Stimulated activated CD4-positive, alpha-beta T cell treated with anti-CD3 and anti-CD28 coated beads, TNF-alpha, amount 100 ng/mL, for 48 hours (primary cell): ENCODE results near the gene PDZD8.
A peak's percentile ranks its signal among the peaks of the same experiment; 100 is the strongest.

Experiments used
- DNase-seq, 3 donors: peaks; one replicate each; pipeline ENCODE4 v3.0.0-alpha.2; 2020; ENCODE audit warnings: low read depth in 3 of 3

PDZD8 gene

DNA sequence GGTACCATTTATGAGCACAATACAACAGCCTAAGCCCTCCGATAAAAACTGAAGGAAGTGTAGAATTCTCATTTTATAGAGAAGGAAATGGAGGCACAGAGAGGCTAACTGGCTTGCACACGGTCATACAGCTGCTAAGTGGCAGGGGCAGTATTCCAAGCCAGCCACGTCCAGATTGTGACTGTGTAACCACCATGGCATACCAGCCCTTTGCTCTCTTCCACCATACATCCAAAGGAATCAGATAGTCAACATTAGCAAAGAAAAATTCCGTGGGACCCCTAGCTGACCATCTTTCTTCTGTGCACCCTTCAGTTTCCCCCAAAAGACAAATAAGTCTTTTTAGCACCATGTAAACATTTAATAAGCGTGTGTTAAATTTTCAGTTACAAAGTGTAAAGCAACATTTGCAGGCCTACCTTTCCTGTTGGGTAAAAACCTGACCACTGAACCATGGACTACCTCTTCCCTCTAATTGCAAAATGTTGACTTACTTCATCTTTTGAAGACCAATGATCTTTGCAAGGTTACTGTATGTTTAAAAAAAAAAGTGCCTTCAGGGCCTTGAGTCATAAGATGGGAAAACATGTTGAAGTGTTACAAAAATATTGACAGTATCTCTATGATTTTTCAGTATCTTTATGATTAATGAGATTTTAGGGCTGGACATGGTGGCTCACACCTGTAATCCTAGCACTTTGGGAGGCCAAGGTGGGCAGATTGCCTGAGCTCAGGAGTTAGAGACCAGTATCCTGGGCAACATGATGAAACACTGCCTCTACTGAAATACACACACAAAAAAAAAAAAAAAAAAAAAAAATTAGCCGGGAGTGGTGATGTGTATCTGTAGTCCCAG lies 24.3 kb upstream of the PDZD8 start:
- DNase-seq = no peak

- no peak for DNase-seq
Measured at GRCh38 chr10:117398029-117398428, 22.8 kb upstream of the PDZD8 start.

DNA sequence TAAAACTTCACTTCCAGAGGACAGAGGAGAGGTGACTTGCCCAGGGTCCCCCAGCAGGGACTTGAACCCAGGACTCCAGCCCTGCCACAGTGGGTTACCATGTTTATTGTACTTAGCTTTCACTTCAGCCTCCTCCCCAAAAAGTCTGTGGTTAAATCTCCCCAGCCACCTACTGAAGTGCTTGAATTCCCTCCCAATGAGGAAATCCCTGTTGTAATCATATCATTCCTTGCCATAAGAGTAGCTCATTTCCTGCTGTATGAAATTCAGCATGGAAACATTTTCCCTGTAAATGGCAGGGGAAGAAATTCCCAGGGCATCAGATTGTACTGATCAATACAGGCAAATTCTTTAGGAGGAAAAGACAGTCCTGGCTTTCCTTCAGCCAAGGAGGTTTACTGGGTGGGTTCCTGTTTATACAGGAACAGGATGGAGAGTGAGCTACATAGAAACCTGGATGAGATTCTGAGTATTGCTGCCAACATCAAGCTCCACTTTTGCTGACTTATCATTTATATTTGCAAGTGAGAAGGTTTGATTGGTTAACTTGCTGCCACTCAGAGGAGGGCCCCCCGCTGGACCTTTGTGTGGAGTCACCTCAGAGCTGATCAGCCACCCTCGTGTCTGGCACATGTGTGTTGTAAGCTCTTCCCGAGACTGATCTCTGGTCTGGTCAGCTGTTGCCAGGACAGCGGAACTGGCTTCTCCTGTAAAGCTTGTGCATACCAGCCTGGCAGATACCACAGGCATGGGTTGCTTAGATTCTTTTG lies 16.4 kb upstream of the PDZD8 start:
- no peak for DNase-seq

DNA sequence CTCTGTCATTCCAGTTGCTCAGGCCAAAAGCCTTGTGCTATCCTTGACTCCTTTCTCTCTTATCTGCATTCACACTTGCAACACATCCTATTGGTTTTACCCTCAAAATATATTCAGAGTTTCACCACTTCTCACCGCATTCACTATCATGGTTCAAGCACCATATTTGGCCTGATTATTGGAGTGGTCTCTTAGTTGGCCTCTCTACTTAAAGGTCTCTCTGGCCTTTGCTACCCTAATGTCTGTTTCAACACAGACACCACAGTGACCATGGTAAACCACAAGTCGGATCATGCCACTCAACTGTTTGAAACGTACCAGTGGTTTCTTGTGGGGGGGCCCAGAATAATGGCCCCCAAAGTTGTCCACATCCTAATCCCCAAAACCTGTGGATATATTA lies 15.2 kb upstream of the PDZD8 start:
- no peak for DNase-seq

- DNase-seq = no peak
Measured at GRCh38 chr10:117386805-117387204, 11.6 kb upstream of the PDZD8 start.

GRCh38 chr10:117382861-117383260 lies 7.6 kb upstream of the PDZD8 start:
- no peak for DNase-seq

DNA sequence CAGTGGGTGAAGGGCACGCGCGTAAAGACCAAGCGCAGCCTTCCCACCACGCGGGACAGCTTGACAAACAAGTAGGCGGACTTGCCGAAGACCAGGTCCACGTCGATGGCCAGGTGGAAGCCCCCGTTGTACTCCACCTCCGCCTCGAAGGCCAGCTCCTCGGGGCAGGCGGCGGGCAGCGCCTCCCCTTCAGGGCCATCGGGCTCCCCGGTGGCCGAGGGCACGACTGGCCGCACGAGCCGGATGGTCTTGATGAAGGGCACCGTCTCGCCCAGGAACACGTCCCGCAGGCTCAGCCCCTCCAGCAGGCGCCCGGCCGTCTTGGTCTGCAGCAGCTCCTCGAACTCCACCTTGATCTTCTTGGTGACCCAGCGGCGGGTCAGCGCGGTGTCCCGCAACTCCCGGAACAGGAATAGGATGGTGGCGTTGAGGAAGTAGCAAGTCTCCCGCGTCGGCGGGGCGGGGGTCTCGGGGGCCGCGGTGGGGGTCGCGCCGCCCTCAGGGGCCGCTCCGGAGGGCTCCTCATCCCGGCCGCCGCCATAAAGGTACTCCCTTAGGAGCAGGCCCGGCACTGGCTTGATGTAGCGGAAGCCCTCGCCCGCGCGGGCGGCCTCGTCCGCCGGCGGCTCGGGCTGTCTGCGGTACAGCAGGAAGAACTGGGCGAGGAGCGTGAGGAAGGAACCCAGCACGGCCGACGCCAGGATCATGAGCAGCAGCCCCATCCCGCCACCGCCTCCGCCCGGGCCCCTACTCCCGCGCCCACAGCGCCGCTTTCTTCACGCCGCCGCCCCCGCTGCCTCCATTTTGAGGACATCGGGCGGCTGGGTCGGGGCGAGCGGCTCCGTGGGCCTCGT lies 507 bp downstream of the PDZD8 start:
- DNase-seq = peak in 1 of 3 donors; percentile 14

GRCh38 chr10:117373823-117374505 lies 1.3 kb downstream of the PDZD8 start:
- peak in 1 of 3 donors; percentile 20 for DNase-seq

- no peak for DNase-seq
Measured at GRCh38 chr10:117370205-117370604, 5.0 kb downstream of the PDZD8 start.

GRCh38 chr10:117367718-117368117 lies 7.5 kb downstream of the PDZD8 start:
- no peak for DNase-seq

- no peak for DNase-seq
Measured at GRCh38 chr10:117366741-117367140, 8.5 kb downstream of the PDZD8 start.

DNA sequence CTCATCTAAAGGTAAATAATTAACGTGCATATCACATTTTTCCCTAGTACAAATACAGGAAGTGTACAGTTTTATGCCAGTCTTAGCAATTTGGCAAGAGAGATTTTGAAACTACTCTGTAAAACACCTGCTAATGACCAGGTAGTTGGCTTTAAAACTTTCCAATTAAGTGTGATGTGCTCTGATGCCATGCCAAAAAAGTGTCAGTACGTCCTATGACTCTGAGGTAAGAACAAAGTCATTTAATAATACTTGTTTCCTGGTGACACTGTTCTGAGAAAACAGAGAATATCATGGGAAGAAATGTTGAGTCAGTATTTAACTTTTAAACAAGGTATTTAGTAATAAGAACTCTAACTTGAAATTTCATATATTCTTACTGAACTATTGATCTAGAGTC lies 9.6 kb downstream of the PDZD8 start:
- DNase-seq = no peak

DNA sequence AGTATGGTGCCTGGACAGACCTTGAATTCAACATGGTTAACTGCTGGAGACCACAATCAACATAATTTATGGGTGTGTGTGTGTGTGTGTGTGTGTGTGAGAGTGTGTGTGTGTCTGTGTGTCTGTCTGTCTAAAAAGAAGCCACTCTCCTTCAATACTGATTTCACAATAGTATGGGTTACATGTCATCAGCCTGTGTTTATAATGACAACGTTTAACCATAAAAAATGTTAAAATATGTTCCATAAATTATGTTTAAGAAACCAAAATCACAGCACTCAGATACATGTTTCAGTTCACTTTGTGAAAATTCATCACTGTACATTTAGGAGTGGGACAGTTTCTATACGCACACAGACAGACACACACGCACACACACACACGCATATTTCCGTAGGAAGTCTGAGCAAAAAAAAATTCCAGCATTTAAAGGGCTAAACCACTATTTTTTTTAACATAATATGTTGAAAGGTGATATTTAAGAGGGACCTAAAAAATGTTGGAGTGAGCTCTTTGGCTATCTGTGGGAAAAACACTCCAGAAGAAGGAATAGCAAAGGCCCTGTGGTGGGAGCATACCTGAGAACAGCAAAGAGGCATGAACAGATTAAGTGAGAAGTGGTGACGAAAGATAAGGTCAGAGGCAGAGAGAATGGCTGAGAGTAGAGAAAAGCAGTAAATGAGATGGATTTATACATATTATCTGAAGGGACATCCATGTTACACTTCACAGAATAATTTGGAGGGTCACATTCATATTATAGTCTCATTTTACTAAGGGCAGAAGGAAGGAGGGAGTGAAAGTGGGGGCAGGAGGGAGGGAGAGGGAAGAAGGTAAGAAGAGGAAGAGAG lies 10.9 kb downstream of the PDZD8 start:
- DNase-seq = no peak

DNA sequence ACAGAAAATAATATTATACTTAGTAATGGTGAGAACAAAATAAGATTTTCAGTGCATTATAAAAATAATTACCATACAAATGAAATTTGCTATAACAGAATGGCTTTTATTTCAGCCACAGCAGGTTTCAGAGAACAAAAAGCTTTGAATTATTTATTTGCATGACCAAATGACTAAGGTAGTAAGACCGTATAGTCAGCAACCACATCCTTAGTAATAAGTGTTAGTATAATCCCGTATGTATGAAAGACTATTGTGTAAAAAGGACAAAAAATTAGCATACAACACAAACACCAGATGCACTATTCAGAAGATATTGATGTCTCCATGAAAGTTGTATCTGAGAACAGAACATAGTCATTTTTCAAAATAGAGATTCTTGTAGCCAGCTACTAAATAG lies 12.2 kb downstream of the PDZD8 start:
- DNase-seq = no peak

- no peak for DNase-seq
Measured at GRCh38 chr10:117362313-117362712, 12.9 kb downstream of the PDZD8 start.

GRCh38 chr10:117360994-117361667 lies 14.1 kb downstream of the PDZD8 start:
- DNase-seq = no peak

GRCh38 chr10:117360016-117360415 lies 15.2 kb downstream of the PDZD8 start:
- DNase-seq = no peak

DNA sequence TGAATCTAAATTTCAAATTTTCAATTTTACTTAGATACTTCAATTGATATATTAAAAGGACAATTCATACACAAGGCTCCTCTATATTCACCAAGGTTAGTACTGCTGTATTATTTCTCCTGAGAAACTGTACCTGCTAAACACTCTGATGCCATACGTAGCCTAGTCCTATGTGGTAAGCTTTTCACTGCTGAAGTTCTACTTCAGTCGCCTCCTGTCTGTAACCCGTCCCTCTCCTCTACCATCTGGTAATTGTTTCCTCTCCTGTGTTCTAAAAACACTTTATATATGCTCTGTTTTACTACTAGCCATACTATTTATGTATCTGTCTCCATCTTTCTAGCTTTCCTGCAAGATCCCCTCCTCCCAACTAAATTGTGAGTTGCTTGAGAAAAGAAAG lies 20.2 kb downstream of the PDZD8 start:
- no peak for DNase-seq

DNA sequence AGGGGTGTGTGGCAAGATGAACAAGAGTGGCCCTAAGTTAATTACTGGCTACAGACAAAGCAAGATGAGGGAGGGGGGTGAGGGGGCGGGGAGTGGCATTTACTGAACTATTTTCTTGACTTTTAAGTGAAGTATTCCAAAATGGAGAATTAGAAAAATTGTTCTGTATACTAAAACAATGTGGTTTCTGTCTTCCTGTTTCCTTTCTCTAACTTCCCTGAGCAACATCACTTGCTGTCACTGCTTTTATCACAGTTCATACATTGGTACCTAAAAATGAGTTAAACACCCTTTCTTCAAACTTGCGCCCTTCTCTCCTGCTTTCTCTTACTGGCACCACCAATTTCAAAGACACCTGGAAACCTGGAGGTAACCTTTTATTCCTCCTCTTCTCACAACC lies 21.6 kb downstream of the PDZD8 start:
- DNase-seq = no peak

GRCh38 chr10:117352724-117353123 lies 22.5 kb downstream of the PDZD8 start:
- no peak for DNase-seq
